DND-41 (cell line): ENCODE data around the gene PRSS38.

Source experiments
- CTCF ChIP-seq: IDR thresholded peaks from 2 replicates; pipeline ENCODE4 v1.5.1; 2012; ENCODE audit warnings: borderline replicate concordance, low read length, moderate library complexity, mild to moderate bottlenecking; ENCODE audit not compliant: poor library complexity, severe bottlenecking; ENCODE audit errors: extremely low read depth
- EZH2 ChIP-seq: IDR thresholded peaks from 3 replicates; pipeline ENCODE4 v1.6.1; 2012; ENCODE audit warnings: borderline replicate concordance, low read depth, mild to moderate bottlenecking, moderate library complexity, low read length, inconsistent platforms; ENCODE audit not compliant: severe bottlenecking

DNA sequence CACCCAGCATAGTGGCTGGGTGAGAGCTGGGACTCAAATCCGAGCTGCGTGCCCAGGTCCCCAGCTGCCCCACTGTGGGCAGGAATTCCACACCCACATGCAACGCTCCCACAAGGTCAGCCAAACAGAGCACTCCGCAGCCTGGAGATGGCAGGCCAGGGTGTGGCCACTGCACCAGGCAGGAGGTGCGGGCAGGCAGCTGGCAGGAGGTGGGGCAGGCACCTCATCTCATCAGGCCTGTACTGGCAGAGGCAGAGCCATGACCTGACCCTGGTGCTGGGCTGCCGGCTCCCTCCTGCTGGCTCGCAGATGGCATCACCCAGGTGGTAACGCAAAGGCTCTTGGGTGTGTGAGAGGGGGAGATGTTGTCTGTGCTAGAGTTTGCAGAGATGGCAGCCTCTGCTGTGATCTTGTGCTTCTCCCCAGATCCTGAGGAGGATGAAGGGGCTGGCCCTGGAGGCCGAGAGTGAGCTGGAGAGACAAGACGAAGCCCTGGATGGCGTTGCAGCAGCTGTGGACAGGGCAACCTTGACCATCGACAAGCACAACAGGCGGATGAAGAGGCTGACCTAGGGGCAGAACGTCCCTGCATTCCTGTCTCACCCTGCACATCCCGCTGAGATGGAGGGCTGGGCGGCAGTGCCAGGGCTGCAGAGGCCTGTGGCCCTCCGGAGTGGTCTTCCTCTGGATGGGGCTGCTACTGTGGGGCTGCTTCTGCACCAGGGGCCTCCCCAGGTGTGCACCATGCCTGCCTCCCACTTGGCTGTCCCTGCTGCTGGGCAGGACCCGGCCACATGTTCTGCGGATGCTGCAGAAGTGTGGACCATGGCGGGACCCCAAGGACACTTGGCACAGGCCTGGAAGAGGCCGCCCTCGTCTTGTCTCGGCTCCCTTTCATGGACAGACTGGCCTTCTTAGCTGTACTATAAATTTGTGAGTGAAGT is 35.1 kb upstream of the PRSS38 start:
- no peak for TF ChIP-seq CTCF
- TF ChIP-seq EZH2: no peak
